ENCODE data around the gene ZFYVE9.

ZFYVE9 gene

DNA sequence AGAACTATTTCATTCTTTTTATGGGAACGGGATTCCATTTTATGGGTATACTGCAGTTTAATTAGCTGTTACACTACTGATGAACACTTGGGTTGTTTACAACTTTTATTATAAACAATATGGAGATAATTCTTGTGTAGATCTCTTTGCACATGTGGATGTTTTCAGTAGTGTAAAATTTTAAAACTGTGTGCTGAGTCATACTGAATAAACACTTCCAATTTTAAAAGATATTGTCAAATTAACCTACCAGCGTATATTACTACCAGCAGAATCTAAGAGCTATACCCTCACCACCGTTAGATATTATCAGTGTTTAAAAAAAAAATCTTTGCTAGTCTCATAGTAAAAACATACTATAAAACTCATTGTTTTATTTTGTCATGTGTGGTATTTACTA lies 118.0 kb downstream of the ZFYVE9 start:
- H3K27ac ChIP-seq: no peak overlapping the region
- TF ChIP-seq, protein P1, sequence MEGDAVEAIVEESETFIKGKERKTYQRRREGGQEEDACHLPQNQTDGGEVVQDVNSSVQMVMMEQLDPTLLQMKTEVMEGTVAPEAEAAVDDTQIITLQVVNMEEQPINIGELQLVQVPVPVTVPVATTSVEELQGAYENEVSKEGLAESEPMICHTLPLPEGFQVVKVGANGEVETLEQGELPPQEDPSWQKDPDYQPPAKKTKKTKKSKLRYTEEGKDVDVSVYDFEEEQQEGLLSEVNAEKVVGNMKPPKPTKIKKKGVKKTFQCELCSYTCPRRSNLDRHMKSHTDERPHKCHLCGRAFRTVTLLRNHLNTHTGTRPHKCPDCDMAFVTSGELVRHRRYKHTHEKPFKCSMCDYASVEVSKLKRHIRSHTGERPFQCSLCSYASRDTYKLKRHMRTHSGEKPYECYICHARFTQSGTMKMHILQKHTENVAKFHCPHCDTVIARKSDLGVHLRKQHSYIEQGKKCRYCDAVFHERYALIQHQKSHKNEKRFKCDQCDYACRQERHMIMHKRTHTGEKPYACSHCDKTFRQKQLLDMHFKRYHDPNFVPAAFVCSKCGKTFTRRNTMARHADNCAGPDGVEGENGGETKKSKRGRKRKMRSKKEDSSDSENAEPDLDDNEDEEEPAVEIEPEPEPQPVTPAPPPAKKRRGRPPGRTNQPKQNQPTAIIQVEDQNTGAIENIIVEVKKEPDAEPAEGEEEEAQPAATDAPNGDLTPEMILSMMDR (IDR thresholded peaks at IDR 0.05): no peak
- no peak for TF ChIP-seq ZFX (IDR thresholded peaks at IDR 0.05; ENCODE audit: borderline replicate concordance)

DNA sequence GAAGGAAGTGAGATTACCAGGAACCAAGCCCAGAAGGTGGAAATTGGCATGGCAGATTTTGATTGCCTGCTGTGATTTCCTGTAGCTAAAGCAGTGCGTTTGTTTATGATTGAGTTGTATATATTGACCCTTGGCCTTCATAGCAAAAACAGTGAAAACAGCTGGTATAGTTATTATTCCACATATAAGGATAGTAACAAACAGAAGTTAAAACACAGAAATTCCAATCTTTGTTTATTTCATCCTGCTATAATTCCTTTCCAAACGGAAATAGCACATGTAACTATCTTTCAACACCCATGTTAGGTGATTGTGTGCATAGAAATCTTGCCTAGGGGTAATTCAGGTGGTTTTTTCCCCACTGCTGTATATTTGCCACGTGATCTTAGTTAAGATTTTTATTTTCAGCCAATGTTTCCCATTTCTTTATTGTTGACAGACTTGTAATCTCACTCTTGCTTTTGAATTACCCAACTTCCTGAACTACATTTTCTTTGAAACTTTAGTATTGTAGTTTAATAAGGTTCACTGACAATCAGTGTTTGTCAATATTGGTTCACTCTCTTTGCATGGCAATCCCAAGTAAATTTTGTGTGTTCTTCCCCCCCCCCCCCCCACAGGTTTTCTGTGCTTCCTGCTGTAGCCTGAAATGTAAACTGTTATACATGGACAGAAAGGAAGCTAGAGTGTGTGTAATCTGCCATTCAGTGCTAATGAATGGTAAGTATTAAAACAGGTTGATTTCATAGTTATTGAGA lies 121.4 kb downstream of the ZFYVE9 start:
- TF ChIP-seq, protein P1 (IDR thresholded peaks at IDR 0.05): no peak
- TF ChIP-seq ZFX (IDR thresholded peaks at IDR 0.05; ENCODE audit: borderline replicate concordance): no peak

DNA sequence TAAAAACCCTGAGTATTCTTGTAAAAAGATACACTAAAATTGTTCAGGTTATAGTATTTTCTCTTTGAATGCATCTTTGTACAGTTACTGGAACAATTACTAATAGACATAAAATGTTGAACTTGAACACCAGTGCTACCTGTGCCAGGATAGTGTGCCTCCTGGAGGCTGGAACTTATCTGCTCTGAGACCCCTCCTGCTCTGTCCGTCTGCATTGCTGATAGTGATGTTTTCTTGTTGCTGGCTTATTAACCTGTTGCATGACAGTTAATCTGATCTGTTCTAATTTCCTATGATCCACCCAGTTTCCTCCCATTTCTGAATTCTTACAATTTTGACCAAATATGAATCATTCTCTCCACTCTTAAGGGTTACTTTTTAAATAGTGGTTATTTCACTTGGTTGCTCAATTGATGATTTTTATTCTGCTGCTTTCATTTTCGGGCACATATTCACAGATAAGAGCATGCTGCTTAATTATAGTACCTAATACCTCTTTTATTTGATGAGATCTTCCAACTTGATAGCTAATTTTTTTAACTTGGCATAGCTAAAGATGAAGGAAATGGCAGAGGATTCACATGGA lies 122.7 kb downstream of the ZFYVE9 start:
- TF ChIP-seq, protein P1 (IDR thresholded peaks at IDR 0.05): no peak
- no peak for TF ChIP-seq ZFX (IDR thresholded peaks at IDR 0.05; ENCODE audit: borderline replicate concordance)
- H3K27ac ChIP-seq: no peak overlapping the region

More for the DNA sequence above, 121.4 kb downstream of the ZFYVE9 start:
- no peak overlapping the region for H3K27ac ChIP-seq

DNA sequence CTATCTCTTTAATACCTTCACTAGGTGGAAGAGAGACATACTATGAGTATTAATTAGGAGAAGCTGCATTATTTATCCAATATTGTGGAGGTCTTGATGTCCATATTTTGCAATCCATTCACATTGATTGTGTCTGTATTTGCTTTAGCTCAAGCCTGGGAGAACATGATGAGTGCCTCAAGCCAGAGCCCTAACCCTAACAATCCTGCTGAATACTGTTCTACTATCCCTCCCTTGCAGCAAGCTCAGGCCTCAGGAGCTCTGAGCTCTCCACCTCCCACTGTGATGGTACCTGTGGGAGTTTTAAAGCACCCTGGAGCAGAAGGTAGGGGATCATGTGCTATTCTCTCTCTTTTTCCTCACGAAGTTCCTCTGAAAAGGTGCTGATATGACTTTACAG lies 124.6 kb downstream of the ZFYVE9 start:
- H3K27ac ChIP-seq: no peak overlapping the region
- no peak for TF ChIP-seq ZFX (IDR thresholded peaks at IDR 0.05; ENCODE audit: borderline replicate concordance)
- TF ChIP-seq, protein P1 (IDR thresholded peaks at IDR 0.05): no peak

DNA sequence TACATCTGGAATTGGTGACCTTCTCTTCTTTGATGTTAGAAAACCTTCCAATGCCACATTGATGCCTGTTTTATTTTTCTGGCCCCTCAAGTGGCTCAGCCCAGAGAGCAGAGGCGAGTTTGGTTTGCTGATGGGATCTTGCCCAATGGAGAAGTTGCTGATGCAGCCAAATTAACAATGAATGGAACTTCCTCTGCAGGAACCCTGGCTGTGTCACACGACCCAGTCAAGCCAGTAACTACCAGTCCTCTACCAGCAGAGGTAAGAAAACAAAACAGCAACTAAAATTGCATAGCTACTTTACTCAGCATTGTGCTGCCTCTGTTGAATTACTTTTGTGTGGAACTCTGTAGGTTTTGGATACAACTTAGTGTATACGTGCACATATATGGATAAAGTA lies 126.5 kb downstream of the ZFYVE9 start:
- H3K27ac ChIP-seq: no peak overlapping the region
- no peak for TF ChIP-seq ZFX (IDR thresholded peaks at IDR 0.05; ENCODE audit: borderline replicate concordance)
- TF ChIP-seq, protein P1 (IDR thresholded peaks at IDR 0.05): no peak

DNA sequence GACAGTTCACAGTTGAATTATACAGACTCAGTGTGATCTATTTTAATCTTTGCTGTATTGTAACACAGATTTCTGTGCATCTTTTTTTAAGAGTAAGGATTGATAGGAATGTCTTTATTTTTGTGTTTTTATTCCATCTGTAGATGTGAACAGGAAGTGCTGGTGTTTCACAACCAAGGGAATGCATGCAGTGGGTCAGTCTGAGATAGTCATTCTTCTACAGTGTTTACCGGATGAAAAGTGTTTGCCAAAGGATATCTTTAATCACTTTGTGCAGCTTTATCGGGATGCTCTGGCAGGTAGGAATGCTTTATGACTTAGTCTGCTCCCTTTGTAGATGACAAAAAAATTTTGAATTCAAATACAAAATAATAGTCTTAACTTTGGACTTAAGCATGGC lies 139.6 kb downstream of the ZFYVE9 start:
- H3K27ac ChIP-seq: no peak overlapping the region
- TF ChIP-seq, protein P1 (IDR thresholded peaks at IDR 0.05): no peak
- no peak for TF ChIP-seq ZFX (IDR thresholded peaks at IDR 0.05; ENCODE audit: borderline replicate concordance)

DNA sequence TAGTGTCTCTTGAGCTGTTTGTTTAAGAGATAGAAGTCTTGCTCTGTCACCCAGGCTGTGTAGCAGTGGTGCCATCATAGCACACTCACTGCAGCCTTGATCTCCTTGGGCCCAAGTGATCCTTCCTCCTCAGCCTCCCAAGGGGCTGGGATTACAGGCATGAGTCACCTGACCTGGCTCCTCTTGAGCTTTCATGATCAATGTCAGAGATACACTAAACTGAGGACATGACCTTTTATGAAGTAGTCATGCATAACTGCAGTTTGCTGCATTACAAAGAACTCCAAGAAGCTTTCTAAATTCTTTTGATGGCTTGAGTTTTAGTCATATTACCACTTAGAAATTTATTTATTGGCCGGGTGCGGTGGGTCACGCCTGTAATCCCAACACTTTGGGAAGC lies 146.4 kb downstream of the ZFYVE9 start:
- no peak overlapping the region for H3K27ac ChIP-seq
- TF ChIP-seq, protein P1 (IDR thresholded peaks at IDR 0.05): no peak
- no peak for TF ChIP-seq ZFX (IDR thresholded peaks at IDR 0.05; ENCODE audit: borderline replicate concordance)

Data from 22Rv1 (cell line).